HG02852 (cell line): ENCODE data around the gene POLR2C.

Source experiments
- ATAC-seq: cut with Tn5 transposase; IDR thresholded peaks from one replicate; pipeline ENCODE4 v1.9.1; 2021; ENCODE audit warnings: mild to moderate bottlenecking, moderate library complexity; ENCODE audit not compliant: unreplicated experiment

Gene POLR2C

GRCh38 chr16:57500578-57501111, 38.2 kb downstream of the POLR2C start:
- ATAC-seq: no peak

GRCh38 chr16:57501492-57501891, 39.0 kb downstream of the POLR2C start:
- ATAC-seq: no peak

GRCh38 chr16:57502048-57502775, 39.7 kb downstream of the POLR2C start:
- ATAC-seq: no peak

GRCh38 chr16:57503366-57503765, 40.9 kb downstream of the POLR2C start:
- no peak for ATAC-seq

- ATAC-seq: no peak
These were observed 41.5 kb downstream of the POLR2C start for GRCh38 chr16:57504001-57504400.

- ATAC-seq: no peak
These were observed 42.0 kb downstream of the POLR2C start for GRCh38 chr16:57504491-57504890.

GRCh38 chr16:57505169-57505568, 42.7 kb downstream of the POLR2C start:
- ATAC-seq: no peak

- no peak for ATAC-seq
These were observed 44.9 kb downstream of the POLR2C start for GRCh38 chr16:57507136-57508034.

GRCh38 chr16:57508035-57508425, 45.6 kb downstream of the POLR2C start:
- no peak for ATAC-seq

- no peak for ATAC-seq
These were observed 46.9 kb downstream of the POLR2C start for GRCh38 chr16:57509231-57509923.

GRCh38 chr16:57510016-57510871, 47.8 kb downstream of the POLR2C start:
- ATAC-seq: no peak

- no peak for ATAC-seq
These were observed 50.0 kb downstream of the POLR2C start for GRCh38 chr16:57512296-57513001.

- ATAC-seq: no peak
These were observed 51.1 kb downstream of the POLR2C start for GRCh38 chr16:57513371-57514102.

- ATAC-seq: no peak
These were observed 51.9 kb downstream of the POLR2C start for GRCh38 chr16:57514371-57514770.

- ATAC-seq: no peak
These were observed 52.5 kb downstream of the POLR2C start for GRCh38 chr16:57514791-57515600.

- no peak for ATAC-seq
These were observed 53.8 kb downstream of the POLR2C start for GRCh38 chr16:57516176-57516725.

GRCh38 chr16:57516773-57517172, 54.3 kb downstream of the POLR2C start:
- ATAC-seq: no peak
